HG03060 (cell line): Measurements from ENCODE around the gene SLC34A3.

Experiments used
- ATAC-seq: cut with Tn5 transposase; IDR thresholded peaks from one replicate; pipeline ENCODE4 v1.9.1; 2021; ENCODE audit warnings: low read depth, moderate number of reproducible peaks; ENCODE audit not compliant: unreplicated experiment

Gene SLC34A3

DNA sequence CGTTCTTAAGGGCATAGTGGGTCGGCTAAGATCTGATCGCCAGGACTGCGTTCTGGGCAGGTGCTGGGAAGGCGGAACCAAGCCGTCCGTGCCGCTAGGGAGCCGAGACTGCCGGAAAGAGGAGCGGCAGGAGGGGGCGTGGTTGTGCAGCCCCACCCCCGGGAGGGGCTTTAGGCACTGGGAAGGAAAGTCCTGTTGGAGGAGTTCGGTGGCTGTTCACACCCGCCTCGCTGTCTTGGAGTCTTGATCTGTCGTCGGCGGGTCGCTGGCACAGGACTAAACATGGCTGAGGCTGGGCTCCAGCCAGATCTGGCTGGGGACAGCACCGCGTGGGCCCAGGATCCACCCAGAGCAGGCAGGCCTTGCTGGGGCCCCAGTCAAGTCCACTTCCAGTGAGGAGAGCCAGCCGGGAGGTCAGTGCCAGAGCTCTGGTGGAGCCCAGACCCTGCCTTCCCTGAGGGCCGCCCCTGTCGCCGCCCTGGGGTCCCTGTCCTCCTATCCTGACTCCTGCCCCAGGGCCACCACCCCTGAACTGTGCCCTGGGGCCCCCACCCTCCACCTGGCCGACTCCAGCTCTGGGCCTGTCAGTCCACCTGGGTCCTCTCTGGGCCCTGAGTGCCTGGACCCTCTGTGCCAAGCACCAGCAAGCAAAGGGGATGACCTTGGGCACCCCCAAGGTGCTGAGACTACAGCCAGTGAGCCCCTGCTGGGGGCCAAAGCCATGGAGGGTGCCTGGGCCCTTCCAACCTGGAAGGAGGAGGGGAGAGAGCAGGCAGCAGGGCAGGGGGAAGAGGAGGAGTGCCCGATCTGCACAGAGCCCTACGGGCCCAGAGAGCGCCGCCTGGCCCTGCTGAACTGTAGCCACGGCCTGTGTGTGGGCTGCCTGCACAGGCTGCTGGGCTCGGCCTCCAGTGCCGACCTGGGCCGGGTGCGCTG lies 13.2 kb upstream of the SLC34A3 start:
- ATAC-seq = no peak

DNA sequence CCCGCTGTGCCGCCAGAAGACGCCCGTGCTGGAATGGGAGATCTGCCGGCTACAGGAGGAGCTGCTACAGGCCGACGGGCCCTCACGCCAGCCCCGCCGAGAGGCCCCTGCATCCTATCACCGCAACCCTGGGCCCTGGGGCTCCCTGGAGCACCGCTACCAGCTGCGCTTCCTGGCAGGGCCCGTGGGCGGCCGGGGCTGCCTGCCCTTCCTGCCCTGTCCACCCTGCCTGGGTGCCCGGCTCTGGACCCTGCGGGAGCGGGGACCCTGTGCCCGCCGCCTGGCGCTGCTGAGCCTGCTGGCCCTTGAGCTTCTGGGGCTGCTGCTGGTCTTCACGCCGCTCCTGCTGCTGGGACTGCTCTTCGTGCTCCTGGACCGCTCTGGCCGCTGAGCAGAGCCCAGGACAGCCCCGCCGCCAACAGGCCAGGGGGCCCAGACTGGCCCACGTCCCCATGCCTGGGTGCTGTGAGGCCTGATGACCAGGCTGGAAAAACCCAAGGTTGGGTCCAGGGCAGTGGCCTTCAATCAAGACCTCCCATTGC lies 12.4 kb upstream of the SLC34A3 start:
- ATAC-seq = no peak

DNA sequence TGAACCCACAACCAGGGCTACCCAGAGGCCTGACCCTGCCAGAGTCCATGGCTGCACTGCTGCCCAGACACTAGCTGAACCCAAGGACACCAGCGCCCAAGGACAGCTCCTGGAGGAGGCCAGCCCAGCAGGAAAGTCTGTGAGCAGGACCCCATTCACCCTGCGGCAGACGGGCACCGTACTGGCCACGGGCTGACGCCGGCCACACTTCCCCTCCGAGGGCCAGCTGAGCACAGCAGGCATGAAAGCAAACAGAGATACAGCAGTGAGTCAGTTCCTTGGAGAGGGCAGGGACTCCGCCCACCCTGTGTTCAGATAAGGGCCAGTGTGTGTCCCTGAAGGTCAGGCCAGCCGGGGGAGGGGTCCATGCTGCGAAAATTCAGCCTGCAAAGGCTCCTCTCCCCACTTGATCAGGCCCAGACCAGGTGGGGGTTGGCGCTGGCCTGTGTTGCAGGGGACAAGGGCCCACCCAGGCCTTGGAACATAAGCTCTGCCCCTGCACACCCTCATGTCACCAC lies 11.9 kb upstream of the SLC34A3 start:
- ATAC-seq = no peak

DNA sequence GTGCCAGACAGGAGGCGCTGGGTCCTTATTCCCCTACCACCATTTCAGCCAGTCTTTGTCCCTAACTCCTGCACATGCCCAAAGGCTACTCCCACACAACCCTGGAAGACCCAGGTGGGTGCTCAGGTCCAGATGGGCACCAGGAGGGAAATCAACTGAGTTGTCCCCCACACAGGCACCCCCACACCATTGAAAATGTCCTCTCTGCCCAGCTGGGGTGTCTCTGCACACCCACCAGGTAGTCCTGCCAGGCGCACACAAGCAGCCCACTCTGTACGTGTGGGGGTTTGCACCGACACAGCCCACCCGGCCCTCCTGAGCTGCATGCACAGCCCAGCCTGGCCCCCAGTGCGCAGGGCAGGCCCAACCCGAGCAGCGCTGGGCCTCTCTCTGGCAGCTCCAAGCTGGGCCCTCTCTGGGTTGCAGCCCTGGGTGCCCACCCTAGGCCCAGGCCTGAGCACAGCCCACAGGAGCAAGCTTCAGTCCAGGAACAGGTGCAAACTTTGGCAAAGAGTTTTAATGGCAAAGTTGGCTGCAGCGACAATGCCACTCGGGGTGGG lies 10.9 kb upstream of the SLC34A3 start:
- no peak for ATAC-seq

DNA sequence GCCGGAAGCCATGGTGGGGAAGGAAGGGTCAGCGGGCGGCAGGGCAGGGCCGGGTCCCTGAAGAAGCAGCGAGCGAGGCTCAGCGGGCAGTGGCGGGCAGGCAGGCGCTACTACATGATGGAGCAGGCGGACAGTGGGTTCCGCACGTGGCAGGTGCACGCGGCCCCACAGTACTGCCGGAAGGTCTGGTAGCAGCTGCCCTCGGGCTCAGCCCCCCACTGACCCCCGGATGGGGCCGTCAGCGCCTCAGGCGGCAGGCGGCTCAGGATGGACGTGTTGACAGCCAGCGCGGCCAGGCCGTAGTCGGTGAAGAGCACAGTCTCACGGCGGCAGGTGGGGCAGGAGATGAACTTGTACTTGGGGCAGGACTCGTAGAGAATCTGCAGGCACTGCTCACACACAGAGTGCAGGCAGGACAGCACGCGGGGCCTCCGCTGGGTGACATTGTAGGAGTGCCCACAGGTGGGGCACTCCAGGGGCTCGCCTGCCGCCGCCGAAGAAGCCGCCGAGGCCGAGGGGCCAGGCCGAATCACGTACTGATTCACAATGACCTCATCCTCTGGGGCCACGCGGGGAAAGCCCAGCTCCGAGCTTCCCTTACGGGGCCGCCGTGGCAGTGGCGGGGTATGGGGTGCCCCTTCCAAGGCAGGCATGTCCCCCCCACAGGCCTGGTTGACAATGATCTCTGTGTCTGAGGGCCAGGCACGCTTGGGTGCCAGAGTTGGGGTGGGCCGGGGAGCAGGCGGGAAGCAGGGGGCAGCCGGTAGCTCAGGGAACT lies 10.2 kb upstream of the SLC34A3 start:
- no peak for ATAC-seq

DNA sequence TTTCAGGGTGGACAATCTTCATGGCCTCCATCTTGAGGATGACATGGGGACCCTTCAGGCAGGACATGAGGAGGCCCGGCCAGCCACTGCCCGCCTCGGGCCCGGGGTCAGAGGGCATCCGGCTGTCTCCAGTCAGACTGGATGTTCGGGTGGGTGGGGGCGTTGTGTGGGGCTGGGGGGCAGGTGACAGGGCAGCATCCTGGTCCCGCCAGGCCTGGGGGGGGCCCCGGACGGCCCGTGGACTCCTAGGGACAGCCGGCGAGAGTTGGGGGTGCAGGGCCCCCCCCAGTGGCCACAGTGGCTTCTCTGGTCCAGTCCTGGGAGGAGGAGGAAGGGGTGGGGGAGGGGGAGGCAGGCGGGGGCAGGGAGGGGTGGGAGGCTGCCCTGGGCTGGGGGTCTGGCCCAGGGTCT lies 9.6 kb upstream of the SLC34A3 start:
- no peak for ATAC-seq

DNA sequence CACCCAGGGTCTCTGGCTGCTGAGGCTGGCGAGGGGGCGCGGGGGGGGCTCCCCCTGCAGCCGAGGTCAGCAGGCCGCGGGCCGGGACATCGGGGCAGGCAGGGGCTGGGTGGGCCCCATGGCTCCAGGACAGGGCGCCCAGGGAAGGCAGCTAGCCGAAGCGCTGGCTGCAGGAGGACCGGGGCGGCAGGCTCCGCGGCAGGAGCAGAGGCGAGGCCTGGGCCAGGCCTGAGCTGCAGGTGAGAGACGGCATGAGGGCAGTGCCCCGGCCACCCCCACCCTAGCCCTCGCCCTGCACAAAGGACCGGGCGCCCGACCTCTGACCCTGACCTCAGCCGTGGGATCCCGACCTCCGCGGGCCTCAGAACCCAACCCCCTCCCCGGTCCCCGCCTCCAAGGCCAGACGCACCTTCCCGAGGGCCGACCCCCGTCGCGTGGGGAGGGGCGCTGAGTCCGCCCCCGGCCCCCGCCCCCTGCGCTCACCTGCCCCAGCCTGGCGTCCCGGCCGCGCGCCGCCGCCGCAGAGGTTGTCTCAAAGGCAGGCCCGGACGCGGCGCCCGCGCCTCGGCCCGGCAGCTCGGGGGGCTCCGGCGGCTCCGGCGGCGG lies 9.1 kb upstream of the SLC34A3 start:
- no peak for ATAC-seq

DNA sequence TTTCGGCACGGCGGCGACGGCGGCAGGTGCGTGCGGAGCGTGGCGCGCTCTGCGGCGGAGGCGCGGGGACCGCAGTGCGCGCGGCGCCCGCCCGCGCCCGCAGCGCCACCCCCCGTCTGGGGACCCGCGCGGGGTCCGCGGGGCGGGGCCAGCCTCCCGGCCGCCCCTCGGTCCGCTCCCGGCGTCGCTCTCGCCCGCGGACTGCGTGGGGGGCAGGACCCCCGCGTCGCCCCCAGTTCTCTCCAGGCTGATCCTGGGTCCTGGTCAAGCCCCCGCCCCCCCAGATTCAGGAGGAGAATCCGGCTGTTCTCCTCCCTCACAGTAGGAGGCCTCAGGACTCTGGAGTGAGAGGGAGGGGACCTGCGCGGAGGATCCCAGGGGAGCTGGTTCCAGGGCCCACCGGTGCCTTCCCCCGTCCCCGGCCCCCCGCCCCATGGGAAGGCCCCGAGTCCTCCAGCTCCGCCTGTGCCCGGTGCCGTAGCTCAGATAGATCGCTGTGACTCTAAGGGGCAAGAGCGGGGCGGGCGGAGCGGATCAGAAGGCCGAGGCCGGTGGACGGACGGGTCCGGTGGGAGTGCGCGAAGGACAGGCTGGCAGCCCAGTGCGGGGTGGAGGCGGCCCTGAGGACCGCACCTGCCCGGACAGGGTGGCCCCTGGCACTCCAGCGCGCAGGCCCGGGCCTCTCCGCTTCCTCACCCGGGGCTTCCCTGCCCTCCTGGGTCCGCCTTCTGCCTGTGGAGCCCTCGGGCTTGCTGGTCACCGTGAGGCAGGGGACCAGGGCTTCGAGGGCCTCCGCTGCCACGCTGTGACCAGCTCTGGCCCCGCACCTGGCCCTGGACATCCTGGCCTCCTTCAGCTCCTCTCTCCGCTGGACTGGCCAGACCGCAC lies 8.3 kb upstream of the SLC34A3 start, which contains the start of gene RNF208:
TSS of gene RNF208 (minus strand) at position 51 of the 888 bp plus-strand sequence. CDS start 1,028 bp downstream, outside the sequence.
- no peak for ATAC-seq

DNA sequence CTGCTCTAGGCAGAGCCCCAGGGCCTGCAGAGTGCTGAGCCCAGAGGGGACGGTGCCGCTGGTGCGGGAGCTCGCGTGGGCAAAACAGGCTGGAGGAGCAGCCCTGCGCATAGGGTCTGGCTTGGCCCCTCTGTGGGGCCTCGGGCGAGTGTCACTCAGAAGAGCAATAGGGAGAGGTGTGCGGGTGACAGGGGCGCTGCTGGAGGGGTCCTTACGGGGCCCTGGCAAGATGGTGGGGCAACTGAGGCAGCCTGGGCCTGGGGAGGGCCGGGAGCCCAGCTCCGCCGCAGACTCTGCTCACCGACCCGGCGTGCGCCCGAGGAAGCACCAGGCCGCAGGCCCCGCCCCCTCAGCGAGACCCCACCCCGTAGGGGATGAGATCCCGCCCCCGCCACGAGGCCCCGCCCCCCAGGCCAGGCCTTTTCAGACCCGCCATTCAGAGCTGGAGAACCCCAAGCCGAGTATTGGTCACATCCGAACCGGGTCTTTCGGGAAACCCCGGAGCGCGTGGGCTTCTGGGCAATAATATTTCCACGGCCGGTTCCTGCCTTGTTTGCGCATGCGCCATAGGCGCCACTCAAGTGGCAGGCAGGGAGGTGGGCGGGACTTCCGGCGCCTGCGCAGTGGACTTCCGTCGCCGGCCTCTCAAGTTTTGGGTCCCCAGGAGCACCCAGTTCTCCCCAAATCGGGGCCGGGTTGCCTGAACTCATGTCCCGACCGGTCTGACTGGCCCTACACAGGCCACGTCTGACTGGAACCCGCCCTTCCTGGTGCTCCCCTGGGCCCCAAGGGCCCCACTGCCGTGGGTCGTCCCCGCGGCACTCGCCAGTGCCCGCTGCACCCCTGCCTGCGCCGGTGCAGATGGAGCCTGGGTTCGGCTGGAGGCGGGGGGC lies 7.4 kb upstream of the SLC34A3 start:
- peak; percentile 76 for ATAC-seq

DNA sequence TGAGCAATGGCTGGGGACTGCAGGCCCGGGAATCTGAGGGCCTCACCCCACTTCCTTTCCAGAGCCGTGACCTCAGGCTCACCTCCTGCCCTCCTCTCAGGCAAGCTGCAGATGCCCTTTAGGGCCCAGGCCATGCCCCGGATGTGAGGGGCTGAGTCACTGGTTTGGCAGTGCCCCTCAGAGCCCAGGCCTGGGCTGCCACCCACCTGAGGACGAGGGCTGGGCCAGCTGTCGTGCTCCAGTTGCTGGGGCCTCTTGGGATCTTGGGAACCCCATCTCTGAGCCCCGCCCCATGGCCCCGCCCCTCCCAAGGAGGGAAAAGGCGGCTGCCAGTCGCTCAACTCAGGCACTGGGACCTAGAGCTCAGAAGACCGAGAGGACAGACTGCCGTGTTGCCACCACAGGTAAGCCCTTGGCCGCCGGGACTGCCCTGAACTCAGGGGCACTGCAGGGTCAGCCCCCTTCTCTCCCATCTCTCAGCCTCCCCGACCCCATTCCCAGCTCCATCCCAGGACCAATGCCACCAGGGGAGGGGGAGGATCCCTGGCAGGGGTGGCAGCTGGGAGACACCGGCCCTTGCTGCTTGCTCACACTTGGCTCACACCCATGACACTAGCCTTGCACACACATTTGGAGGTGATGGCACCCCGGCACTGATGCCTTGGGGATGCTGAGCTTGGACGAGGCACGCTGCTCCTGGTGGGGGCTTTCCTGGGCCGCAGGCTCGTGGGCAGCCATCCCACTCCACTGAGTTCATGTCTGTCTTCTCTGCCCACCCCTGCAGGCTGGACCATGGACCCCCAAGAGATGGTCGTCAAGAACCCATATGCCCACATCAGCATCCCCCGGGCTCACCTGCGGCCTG lies 5.6 kb upstream of the SLC34A3 start, which contains the start of gene CYSRT1:
TSS of gene CYSRT1 (plus strand) at position 345 of the 865 bp plus-strand sequence. CDS start at position 793, 448 bp downstream.
- no peak for ATAC-seq

DNA sequence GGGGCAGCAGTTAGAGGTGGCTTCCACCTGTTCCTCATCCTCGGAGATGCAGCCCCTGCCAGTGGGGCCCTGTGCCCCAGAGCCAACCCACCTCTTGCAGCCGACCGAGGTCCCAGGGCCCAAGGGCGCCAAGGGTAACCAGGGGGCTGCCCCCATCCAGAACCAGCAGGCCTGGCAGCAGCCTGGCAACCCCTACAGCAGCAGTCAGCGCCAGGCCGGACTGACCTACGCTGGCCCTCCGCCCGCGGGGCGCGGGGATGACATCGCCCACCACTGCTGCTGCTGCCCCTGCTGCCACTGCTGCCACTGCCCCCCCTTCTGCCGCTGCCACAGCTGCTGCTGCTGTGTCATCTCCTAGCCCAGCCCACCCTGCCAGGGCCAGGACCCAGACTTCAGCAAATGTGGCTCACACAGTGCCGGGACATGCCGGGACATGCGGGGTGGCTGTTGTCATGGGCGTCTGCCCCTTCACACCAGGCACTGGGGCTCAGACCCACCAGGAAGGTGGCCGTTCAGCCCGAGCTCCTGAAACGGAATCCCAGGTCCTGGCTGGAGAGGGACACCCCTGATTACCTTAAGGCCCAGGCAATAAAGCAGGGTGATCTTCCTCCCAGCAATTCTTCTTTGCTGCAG lies 4.9 kb upstream of the SLC34A3 start:
- ATAC-seq = no peak

DNA sequence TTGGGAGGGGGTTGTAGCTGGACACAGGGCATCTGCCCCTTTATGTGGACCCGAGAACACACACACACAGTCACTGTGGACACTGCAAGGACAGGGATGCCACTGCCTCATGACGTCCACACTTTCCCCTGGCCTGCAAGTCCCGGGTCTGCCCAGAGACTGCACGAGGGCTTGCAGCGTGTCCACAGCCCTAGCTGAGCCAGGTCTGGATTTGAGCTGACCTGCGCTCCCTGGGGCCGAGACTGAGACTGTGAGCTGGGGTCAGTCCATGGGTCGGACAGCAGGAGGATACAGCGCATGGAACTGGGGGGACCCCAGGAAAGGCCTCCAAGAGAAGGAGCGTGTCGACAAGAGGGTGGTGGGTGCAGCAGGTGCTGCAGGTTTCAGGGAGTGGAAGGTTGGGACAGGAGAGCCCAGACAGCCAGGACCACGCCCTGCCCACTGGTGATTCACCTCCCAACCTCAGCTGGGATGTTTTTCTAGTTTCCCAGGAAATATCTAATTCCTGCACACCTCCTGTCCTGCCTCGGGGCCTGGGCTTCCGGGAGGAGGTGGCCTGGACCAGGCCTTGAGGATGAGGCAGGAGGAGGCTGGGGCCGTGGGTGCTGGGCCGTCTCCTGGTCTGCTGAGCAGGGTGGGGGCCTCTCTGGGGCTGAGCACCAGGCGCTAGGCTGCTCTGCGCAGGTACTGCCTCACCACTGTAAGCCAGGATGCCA lies 4.2 kb upstream of the SLC34A3 start:
- no peak for ATAC-seq

DNA sequence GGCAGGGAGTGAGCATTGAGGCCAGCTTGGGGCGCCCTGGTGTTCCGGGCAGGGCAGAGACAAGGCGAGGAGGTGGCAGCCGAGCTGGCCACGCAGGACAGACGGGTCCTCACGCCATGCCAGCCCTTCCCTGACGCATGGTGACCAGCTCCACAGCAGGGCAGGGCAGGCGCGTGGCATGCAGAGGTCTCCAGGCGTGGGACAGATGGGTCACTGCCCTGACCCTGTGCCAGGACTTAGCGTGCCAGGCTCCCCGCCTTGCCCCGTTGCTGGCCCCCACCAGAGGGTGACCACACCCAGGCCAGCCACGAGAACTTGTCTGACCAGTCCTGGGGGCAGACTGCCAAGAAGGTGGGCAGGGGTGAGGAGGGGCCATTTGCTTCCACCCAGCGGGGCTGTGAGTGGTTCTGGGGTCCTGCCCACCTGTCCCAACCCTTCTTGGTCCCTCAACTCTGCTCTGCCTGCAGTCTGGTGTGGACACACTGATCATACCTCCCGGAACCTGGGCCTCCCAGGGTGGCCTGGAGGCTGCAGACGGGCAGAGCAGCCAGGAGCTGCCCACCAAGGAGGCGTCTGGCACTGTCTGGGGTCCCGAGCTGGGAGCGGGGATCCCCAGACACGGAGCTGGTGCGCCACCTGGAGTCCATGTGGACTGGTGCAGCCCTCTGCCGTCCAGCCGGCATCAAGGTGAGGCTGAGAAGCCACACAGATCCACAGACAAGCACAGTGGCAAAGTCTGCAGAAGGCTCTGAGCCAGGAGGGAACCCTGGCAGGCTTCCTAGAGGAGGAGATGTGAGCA lies 3.4 kb upstream of the SLC34A3 start, which contains the start of gene RNF224:
TSS of gene RNF224 (plus strand) at position 449 of the 799 bp plus-strand sequence. CDS start 834 bp downstream, outside the sequence.
- ATAC-seq = no peak

DNA sequence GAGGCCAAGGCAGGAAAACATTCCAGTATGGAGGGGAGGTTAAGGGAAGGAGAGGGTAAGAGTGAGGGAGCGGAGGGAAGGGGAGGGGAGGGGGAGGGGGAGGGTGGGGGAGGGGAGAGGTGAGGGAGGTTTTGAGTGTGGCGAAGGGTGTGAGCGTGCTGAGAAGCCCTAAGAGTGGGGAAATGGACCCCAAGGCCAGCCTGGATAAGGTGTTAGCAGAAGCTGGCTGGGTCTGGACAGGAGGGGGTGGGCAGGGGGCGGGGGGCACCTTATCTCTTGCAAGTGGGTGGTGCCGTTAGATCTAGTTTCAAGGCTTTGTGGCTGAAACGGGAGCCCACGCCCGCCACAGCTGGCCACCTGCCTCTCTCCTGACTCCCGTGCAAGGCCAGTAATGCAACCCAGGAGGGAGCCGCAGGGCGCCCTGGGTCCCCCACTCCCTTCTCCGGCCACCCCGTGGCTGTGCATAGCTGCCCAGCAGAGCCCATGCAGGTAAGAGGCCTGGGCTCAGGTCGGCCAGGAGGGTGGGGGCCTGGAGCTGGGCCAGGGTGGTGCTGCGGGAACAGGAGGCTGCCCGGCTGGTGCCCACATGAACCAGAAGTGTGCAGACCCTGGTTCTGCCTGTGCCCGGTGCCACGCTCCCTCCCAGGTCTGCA lies 2.7 kb upstream of the SLC34A3 start:
- no peak for ATAC-seq

DNA sequence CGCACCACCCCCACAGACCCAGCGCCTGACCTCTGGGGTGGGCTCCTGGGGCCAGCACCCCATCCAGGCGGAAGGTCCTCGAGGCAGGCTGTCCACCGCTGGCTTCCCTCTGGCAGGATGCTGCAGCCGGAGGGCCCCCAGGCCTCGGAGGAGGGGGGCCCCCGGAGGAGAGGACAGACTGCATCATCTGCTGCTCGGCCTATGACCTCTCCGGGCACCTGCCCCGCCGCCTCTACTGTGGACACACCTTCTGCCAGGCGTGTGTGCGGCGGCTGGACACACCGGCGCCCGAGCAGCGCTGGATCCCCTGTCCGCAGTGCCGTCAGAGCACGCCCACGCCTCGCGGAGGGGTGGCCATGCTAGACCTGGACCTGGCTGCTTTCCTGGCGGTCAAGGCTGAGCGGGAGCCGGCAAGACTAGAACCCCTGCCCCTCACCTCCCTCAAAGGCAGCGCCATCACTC lies 2.2 kb upstream of the SLC34A3 start:
- no peak for ATAC-seq
